HepG2 (cell line): ENCODE results near the gene SH3BP2. TPM values are rescaled to one million over a fixed set of nuclear protein-coding genes. Genes with fewer than 3 reads are reported as not detected.

Experiments used
- AFF4 ChIP-seq: sonication (generic); formaldehyde crosslinking; IDR thresholded peaks from 2 replicates; pipeline ENCODE4 v1.4.0; 2020; ENCODE audit warnings: missing genetic modification reagents
- GATA4 ChIP-seq: sonication (generic); IDR thresholded peaks from 2 replicates; pipeline ENCODE4 v1.6.1; 2016; ENCODE audit warnings: antibody characterized with exemption, low read depth, borderline replicate concordance
- HNF1A ChIP-seq, 2 experiments: sonication (generic) in 1 of 2; formaldehyde crosslinking in 1 of 2; IDR thresholded peaks; 2 replicates each; pipeline versions ENCODE4 v1.4.0 to v1.6.1; 2016 to 2020; ENCODE audit warnings: borderline replicate concordance in 1 of 2, low read depth in 1 of 2, mild to moderate bottlenecking in 1 of 2, missing genetic modification reagents in 1 of 2
- HNRNPK ChIP-seq: fragments of 200-400 bp; formaldehyde crosslinking; IDR thresholded peaks from 2 replicates; pipeline ENCODE4 v1.6.1; 2018; ENCODE audit warnings: low read length, low read depth, moderate library complexity, mild to moderate bottlenecking; ENCODE audit not compliant: poor library complexity, severe bottlenecking
- HNRNPL ChIP-seq: fragments of 200-400 bp; formaldehyde crosslinking; IDR thresholded peaks from 2 replicates; pipeline ENCODE4 v1.6.1; 2017; ENCODE audit warnings: mild to moderate bottlenecking, low read depth, low read length
- KDM6A ChIP-seq: IDR thresholded peaks from 2 replicates; pipeline ENCODE4 v1.6.1; 2016; ENCODE audit warnings: low read depth
- PATZ1 ChIP-seq: sonication (generic); formaldehyde crosslinking; IDR thresholded peaks from 2 replicates; pipeline ENCODE4 v1.4.0; 2020; ENCODE audit warnings: missing genetic modification reagents
- RCOR2 ChIP-seq: IDR thresholded peaks from 2 replicates; pipeline ENCODE4 v1.6.1; 2016; ENCODE audit warnings: missing biosample characterization, missing genetic modification reagents
- RFX1 ChIP-seq: fragments of 450-650 bp; IDR thresholded peaks from 2 replicates; pipeline ENCODE4 v1.6.1; 2017
- SKIL ChIP-seq: sonication (generic); formaldehyde crosslinking; IDR thresholded peaks from 2 replicates; pipeline ENCODE4 v1.8.0; 2022; ENCODE audit warnings: missing genetic modification reagents, mild to moderate bottlenecking, moderate library complexity, borderline replicate concordance
- TP53 ChIP-seq: sonication (generic); formaldehyde crosslinking; conservative IDR thresholded peaks from 2 replicates; pipeline ENCODE4 v1.4.0; 2020; ENCODE audit warnings: missing genetic modification reagents
- ZFP90 ChIP-seq: sonication (generic); formaldehyde crosslinking; IDR thresholded peaks from 2 replicates; pipeline ENCODE4 v1.8.0; 2022; ENCODE audit warnings: missing genetic modification reagents, mild to moderate bottlenecking, inconsistent platforms, borderline replicate concordance
- ZNF263 ChIP-seq: sonication (generic); formaldehyde crosslinking; IDR thresholded peaks from 2 replicates; pipeline ENCODE4 v1.4.0; 2020; ENCODE audit warnings: missing genetic modification reagents
- ZSCAN12 ChIP-seq: sonication (generic); formaldehyde crosslinking; IDR thresholded peaks from 2 replicates; pipeline ENCODE4 v1.9.0; 2021; ENCODE audit warnings: mild to moderate bottlenecking, missing genetic modification reagents
- polyA plus RNA-seq, 8 experiments: library from polyadenylated mRNA; depleted of rRNA in 3 of 8; stranded (reverse) in 7 of 8; unstranded in 1 of 8; fragments of >200 nt; fragmentation: Illumina TruSeq in 4 of 8; extraction: Trizol in 4 of 8; gene quantifications; 2 replicates each; pipeline versions ENCODE4 v1.2.1 to v1.2.3, GENCODE V29; 2011 to 2016; ENCODE audit warnings: low read depth in 4 of 8, missing spikeins in 1 of 8, mixed read lengths in 1 of 8; ENCODE audit not compliant: insufficient read depth in 1 of 8
- total RNA-seq, 5 experiments: library from RNA; depleted of rRNA; stranded (reverse); fragments of >200 nt; fragmentation: Illumina TruSeq; extraction: Trizol; gene quantifications; 2 replicates each; pipeline ENCODE4 v1.2.3, GENCODE V29; 2016; ENCODE audit warnings: low read depth in 1 of 5

Gene SH3BP2
- total and polyA plus RNA-seq, 2 of the 13 experiments (the other 11 are each of a cell fraction or from before 2014, with no cell fraction given): 16.9 to 34.5 TPM

GRCh38 chr4:2788532-2789103, 4.3 kb upstream of the SH3BP2 start (continued):
- no peak for TF ChIP-seq AFF4 (CRISPR knock-in tag)
- TF ChIP-seq RFX1: no peak
- no peak for TF ChIP-seq RCOR2
- no peak for TF ChIP-seq ZSCAN12 (CRISPR knock-in tag)
- TF ChIP-seq TP53 (CRISPR knock-in tag): no peak
- TF ChIP-seq KDM6A (CRISPR knock-in tag): 0 out of 2 replicates have a peak, but pooled peaks have one; percentile 40
- no peak for TF ChIP-seq HNRNPK
- TF ChIP-seq GATA4: no peak
- 0 out of 2 replicates have a peak, but pooled peaks have one; percentile 32 for TF ChIP-seq HNRNPL
- 0 out of 2 replicates have a peak, but pooled peaks have one; percentile 13 for TF ChIP-seq SKIL (CRISPR knock-in tag)
- no peak for TF ChIP-seq HNF1A (IDR thresholded peaks at IDR 0.05; ENCODE audit: low read depth)
- peak; percentile 28; the same call in 1 of the 2 replicates for TF ChIP-seq HNF1A (CRISPR knock-in tag; IDR thresholded peaks at IDR 0.05; ENCODE audit: borderline replicate concordance)
- peak; percentile 52 for TF ChIP-seq PATZ1 (CRISPR knock-in tag)
- no peak for TF ChIP-seq ZFP90
- peak; percentile 24; the same call in 1 of the 2 replicates for TF ChIP-seq ZNF263 (CRISPR knock-in tag)
